Upper lobe of left lung (tissue), 4 donors: ENCODE data around the gene MARCHF4.

ENCODE experiments used
- CTCF ChIP-seq, 6 experiments: fragments of 450-650 bp in 4 of 6; fragments of 200-600 bp in 2 of 6; sonication (generic) in 2 of 6; IDR thresholded peaks; one replicate each; pipeline ENCODE4 v1.5.1; 2016 to 2019; ENCODE audit warnings: antibody characterized with exemption in 6 of 6
- EP300 ChIP-seq, 4 donors: sonication (generic); formaldehyde crosslinking; IDR thresholded peaks; one replicate each; pipeline ENCODE4 v1.5.1; 2017; ENCODE audit warnings: antibody characterized with exemption in 4 of 4, control low read depth in 2 of 4
- POLR2A ChIP-seq, 4 donors: fragments of 450-650 bp; IDR thresholded peaks; one replicate each; pipeline ENCODE4 v1.5.1; 2016 to 2017; ENCODE audit warnings: antibody characterized with exemption in 4 of 4, mild to moderate bottlenecking in 2 of 4
- POLR2AphosphoS5 ChIP-seq, 2 donors: sonication (generic); formaldehyde crosslinking; IDR thresholded peaks; one replicate each; pipeline ENCODE4 v1.5.1; 2017; ENCODE audit warnings: antibody characterized with exemption in 2 of 2

GRCh38 chr2:216414772-216415319, 42.6 kb upstream of the MARCHF4 start:
- TF ChIP-seq POLR2A (IDR thresholded peaks at IDR 0.05) (no peak), CTCF (IDR thresholded peaks at IDR 0.05) (no peak), EP300 (IDR thresholded peaks at IDR 0.05) (no peak), POLR2AphosphoS5 (IDR thresholded peaks at IDR 0.05) (no peak)
